GM08714 (cell line): ENCODE data around the gene CPOX.
A peak's percentile ranks its signal among the peaks of the same experiment; 100 is the strongest.
"Not testable (repeated sequence)": the region's sequence is repeated elsewhere in the genome, so short reads cannot be mapped to it uniquely, and the experiment has no call there.

Experiments
- H3K4me3 ChIP-seq: fragments of 200-500 bp; sonication (Bioruptor generic); 2 replicates; pipeline ENCODE4 v1.5.1; 2014; ENCODE audit warnings: mild to moderate bottlenecking, low read length, inconsistent platforms
- ZNF274 ChIP-seq: IDR thresholded peaks from 2 replicates; pipeline ENCODE4 v1.6.1; 2012; ENCODE audit warnings: mild to moderate bottlenecking, low read depth, low read length

Gene CPOX

GRCh38 chr3:98560911-98561310 lies 32.5 kb downstream of the CPOX start:
- TF ChIP-seq ZNF274: no peak
- peak overlapping the region; percentile 33; the same call in 1 of the 2 replicates for H3K4me3 ChIP-seq

- not testable (repeated sequence) for H3K4me3 ChIP-seq
Observed at GRCh38 chr3:98559769-98560168, 33.6 kb downstream of the CPOX start.

- TF ChIP-seq ZNF274: no peak
- H3K4me3 ChIP-seq: no peak overlapping the region
Observed at GRCh38 chr3:98558100-98558827, 35.1 kb downstream of the CPOX start.

GRCh38 chr3:98557324-98558010 lies 35.9 kb downstream of the CPOX start:
- H3K4me3 ChIP-seq: peak overlapping the region; percentile 70; the same call in 1 of the 2 replicates
- TF ChIP-seq ZNF274: no peak

GRCh38 chr3:98556164-98557130 lies 37.0 kb downstream of the CPOX start:
- no peak for TF ChIP-seq ZNF274
- peak overlapping the region; percentile 70 for H3K4me3 ChIP-seq

GRCh38 chr3:98555025-98555379 lies 38.4 kb downstream of the CPOX start:
- H3K4me3 ChIP-seq: peak overlapping the region; percentile 70
- no peak for TF ChIP-seq ZNF274

GRCh38 chr3:98554580-98554979 lies 38.8 kb downstream of the CPOX start:
- no peak for TF ChIP-seq ZNF274
- H3K4me3 ChIP-seq: peak overlapping the region; percentile 70; the same call in 1 of the 2 replicates

GRCh38 chr3:98553753-98554152 lies 39.7 kb downstream of the CPOX start:
- no peak for TF ChIP-seq ZNF274

GRCh38 chr3:98553021-98553563 lies 40.3 kb downstream of the CPOX start:
- TF ChIP-seq ZNF274: no peak
- H3K4me3 ChIP-seq: peak overlapping the region; percentile 87

More at GRCh38 chr3:98553753-98554152, 39.7 kb downstream of the CPOX start:
- H3K4me3 ChIP-seq: peak overlapping the region; percentile 87; the same call in 1 of the 2 replicates

GRCh38 chr3:98552232-98553020 lies 41.0 kb downstream of the CPOX start:
- no peak for TF ChIP-seq ZNF274
- H3K4me3 ChIP-seq: peak overlapping the region; percentile 87

- TF ChIP-seq ZNF274: no peak
- H3K4me3 ChIP-seq: peak overlapping the region; percentile 45; the same call in 1 of the 2 replicates
Observed at GRCh38 chr3:98551754-98552153, 41.7 kb downstream of the CPOX start.

GRCh38 chr3:98551236-98551635 lies 42.2 kb downstream of the CPOX start:
- no peak overlapping the region; the same call in 1 of the 2 replicates for H3K4me3 ChIP-seq
- TF ChIP-seq ZNF274: no peak

GRCh38 chr3:98550833-98551232 lies 42.6 kb downstream of the CPOX start:
- peak overlapping the region; percentile 20; the same call in 1 of the 2 replicates for H3K4me3 ChIP-seq
- no peak for TF ChIP-seq ZNF274
